Skeletal muscle satellite cell (primary cell): ENCODE measurements around the gene MBD5.

Experiments
- H3K27me3 ChIP-seq: 2 replicates; pipeline ENCODE4 v1.7.0; 2013; ENCODE audit warnings: low read length; ENCODE audit not compliant: control insufficient read depth, insufficient read depth
- H3K36me3 ChIP-seq: 2 replicates; pipeline ENCODE4 v1.7.0; 2013; ENCODE audit warnings: mild to moderate bottlenecking, control low read depth, low read length; ENCODE audit not compliant: insufficient read depth
- H3K4me1 ChIP-seq: 2 replicates; pipeline ENCODE4 v1.7.0; 2013; ENCODE audit warnings: low read length; ENCODE audit not compliant: control insufficient read depth, insufficient read depth
- H3K4me2 ChIP-seq: 2 replicates; pipeline ENCODE4 v1.7.0; 2013; ENCODE audit warnings: mild to moderate bottlenecking, low read length
- H3K4me3 ChIP-seq: 2 replicates; pipeline ENCODE4 v1.7.0; 2013; ENCODE audit warnings: low read length
- H3K9ac ChIP-seq: 2 replicates; pipeline ENCODE4 v1.7.0; 2013; ENCODE audit warnings: mild to moderate bottlenecking, low read depth, low read length, moderate library complexity
- H3K9me3 ChIP-seq: replicated peaks from 2 replicates; pipeline ENCODE4 v1.7.0; 2013; ENCODE audit warnings: mild to moderate bottlenecking, control low read depth, low read length

MBD5 gene

DNA sequence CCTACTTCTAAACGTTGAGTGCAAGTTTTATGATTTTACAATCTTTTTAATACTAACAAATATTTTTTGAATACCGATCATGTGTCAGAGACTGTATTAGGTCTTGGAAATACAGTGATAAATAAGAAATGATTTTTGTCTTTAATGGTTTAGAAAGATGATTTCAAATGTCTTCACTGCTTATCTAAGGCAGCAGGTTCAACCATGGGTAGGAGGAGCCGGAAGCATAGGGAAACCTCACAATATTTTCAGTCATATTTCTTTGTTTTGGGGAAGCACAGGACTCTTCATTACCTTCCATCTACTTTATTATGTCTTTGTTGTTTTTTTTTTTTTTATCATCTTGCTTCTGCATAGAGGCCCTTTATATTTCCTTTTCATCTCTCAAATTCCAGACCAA, 458.5 kb downstream of the MBD5 start:
- no peaks in the 10 kb centered on the region for H3K9me3 ChIP-seq
- H3K9ac ChIP-seq, result no peak overlapping the region
- H3K36me3 ChIP-seq, result no peaks in the 10 kb centered on the region
- no peaks in the 10 kb centered on the region for H3K4me1 ChIP-seq
- H3K4me3 ChIP-seq, result no peak overlapping the region
- H3K4me2 ChIP-seq, result no peak overlapping the region
- H3K27me3 ChIP-seq, result no peaks in the 10 kb centered on the region

DNA sequence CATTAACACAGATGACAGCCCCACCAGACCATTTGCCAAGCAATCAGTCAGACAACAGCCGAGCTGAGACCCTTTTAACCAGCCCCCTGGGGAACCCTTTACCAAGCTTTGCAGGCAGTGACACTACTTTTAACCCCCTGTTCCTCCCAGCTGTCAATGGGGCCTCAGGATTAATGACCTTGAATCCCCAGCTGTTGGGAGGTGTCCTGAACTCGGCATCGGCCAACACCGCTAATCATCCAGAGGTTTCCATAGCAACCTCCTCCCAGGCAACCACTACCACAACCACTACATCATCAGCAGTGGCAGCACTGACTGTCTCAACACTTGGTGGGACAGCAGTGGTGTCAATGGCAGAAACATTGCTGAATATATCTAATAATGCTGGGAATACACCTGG, 462.8 kb downstream of the MBD5 start:
- Histone ChIP-seq H3K4me1 (no peaks in the 10 kb centered on the region), H3K4me2 (no peak overlapping the region), H3K4me3 (no peak overlapping the region), H3K36me3 (no peaks in the 10 kb centered on the region), H3K9me3 (no peaks in the 10 kb centered on the region), H3K9ac (no peak overlapping the region), H3K27me3 (no peaks in the 10 kb centered on the region)

DNA sequence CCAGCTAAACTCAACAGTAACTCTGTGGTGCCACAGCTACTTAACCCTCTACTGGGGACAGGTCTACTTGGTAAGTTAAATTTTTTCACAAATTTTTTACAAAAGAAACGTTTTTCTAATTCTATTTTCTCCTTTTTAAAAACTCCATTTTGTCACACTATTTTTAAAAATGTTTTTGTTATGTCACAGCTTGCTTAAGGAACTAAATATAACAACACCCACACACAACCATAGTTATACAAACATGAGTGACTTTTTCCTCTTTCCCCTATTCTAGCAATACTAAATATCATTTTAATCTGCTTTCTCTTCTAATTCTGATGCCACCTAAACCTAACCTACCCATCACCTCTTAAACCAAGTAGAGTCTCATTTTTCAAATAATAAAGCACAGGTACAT, 463.2 kb downstream of the MBD5 start:
- no peaks in the 10 kb centered on the region for H3K27me3 ChIP-seq
- no peak overlapping the region for H3K4me3 ChIP-seq
- no peak overlapping the region for H3K9ac ChIP-seq
- H3K4me1 ChIP-seq, result no peaks in the 10 kb centered on the region
- no peaks in the 10 kb centered on the region for H3K36me3 ChIP-seq
- no peak overlapping the region for H3K4me2 ChIP-seq
- H3K9me3 ChIP-seq, result no peaks in the 10 kb centered on the region

DNA sequence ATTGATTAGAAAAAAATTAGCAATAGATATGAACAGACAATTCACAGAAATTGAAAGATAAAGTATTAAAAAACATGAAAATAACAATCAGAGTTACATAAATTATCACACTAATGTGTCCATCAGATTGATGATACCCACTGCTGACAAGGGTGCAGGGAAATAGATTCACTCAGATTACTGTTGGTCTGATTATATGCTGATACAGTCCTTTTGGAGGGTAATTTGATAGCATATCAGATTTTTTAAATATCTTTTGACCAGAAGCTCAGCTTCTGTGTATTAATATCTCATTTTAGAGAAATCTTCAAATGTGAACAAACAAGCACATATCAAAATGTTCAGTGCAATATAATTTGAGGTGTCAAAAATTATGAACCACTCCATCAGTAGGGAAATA, 465.8 kb downstream of the MBD5 start:
- H3K9me3 ChIP-seq, result no peaks in the 10 kb centered on the region
- no peak overlapping the region for H3K4me2 ChIP-seq
- no peak overlapping the region for H3K9ac ChIP-seq
- no peaks in the 10 kb centered on the region for H3K36me3 ChIP-seq
- H3K27me3 ChIP-seq, result no peaks in the 10 kb centered on the region
- no peaks in the 10 kb centered on the region for H3K4me1 ChIP-seq
- H3K4me3 ChIP-seq, result no peak overlapping the region

DNA sequence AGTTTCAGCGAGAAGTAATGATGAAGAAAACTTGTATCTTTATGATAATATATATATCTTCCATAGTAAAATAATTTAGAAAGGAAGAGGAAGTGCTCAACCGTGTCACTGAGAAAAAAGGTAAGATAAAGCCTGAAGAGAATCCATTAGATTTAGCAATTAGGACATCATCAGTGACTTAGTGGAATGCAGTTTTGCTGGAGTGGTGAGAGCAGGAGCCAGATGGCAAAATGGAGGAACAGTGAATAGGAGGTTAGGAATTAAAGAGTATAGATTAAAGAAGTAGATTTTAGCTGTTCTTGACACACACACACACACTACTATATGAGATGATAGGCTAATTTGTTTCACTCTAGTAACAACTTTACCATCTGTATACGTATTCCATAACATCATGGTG, 466.5 kb downstream of the MBD5 start:
- Histone ChIP-seq H3K4me3 (no peak overlapping the region), H3K4me1 (no peaks in the 10 kb centered on the region)

DNA sequence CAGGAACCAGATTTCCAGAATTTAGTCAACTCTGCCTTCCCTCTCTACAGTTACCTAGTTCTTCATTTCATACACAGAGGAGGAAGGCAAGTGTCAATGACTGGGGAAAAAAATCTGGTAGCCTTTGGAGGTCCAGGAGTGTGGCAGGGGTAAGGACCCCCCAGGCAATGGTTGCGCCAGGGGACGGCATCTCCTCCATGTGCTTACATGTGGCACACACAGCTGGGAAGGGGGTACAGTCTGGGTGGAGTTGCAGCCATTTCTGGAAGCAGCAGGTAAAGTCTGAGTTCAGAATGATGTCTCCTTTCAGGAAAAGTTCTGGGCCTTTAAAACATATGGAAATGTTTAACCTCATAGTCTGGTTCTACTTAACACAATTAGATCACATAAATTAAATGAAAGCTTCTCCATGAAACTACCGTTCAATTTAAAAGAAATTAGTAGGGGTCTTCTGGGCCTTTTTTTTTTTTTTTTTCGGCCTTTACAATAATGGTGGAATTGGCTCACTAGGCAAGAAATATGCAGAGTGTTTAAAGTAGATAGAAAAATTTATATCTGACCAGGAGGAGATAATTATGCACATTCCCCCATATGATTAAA, 470.0 kb downstream of the MBD5 start:
- Histone ChIP-seq H3K27me3 (no peaks in the 10 kb centered on the region), H3K4me3 (no peak overlapping the region), H3K4me1 (no peaks in the 10 kb centered on the region), H3K9ac (no peak overlapping the region), H3K9me3 (no peaks in the 10 kb centered on the region), H3K4me2 (no peak overlapping the region), H3K36me3 (no peaks in the 10 kb centered on the region)

More for the DNA sequence above, 466.5 kb downstream of the MBD5 start:
- H3K9me3 ChIP-seq, result no peaks in the 10 kb centered on the region
- no peaks in the 10 kb centered on the region for H3K27me3 ChIP-seq
- H3K36me3 ChIP-seq, result no peaks in the 10 kb centered on the region
- H3K4me2 ChIP-seq, result no peak overlapping the region
- no peak overlapping the region for H3K9ac ChIP-seq

DNA sequence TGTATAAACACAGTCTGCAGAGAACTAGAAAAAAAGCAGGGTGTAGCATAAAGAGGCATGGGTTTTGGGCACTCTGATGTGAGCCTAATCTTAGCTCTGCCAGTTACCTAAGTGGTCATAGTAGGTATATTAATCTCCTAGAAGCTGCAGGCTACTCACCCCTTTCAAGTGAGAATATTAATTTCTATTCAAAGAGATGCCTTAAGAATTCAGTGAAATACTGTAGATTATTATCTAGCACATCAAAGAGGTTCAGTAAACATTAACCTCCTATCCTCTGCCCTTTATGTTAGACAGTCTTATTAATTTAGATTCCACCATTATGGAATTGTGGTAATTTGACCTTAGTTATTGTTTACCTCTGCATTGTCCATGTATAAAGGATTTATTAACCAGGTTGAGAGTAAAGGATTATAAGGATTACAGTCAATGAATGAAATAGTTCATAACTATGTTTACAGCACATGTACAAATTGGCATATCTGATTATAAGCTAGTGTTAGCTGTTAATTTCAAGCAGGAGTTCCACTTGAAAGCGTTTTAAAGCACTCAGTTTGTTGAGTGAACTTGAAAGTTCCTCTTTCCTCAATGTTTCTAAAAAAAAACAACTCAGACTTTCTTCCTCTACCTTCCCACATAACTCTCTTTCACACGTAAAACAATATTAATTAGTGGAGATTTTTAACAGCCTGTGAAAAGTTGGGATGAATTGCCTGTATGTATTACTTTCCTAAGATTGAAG, 473.1 kb downstream of the MBD5 start:
- Histone ChIP-seq H3K27me3 (no peaks in the 10 kb centered on the region), H3K4me3 (no peak overlapping the region), H3K9ac (no peak overlapping the region), H3K4me1 (no peaks in the 10 kb centered on the region), H3K9me3 (no peaks in the 10 kb centered on the region), H3K4me2 (no peak overlapping the region), H3K36me3 (no peaks in the 10 kb centered on the region)

DNA sequence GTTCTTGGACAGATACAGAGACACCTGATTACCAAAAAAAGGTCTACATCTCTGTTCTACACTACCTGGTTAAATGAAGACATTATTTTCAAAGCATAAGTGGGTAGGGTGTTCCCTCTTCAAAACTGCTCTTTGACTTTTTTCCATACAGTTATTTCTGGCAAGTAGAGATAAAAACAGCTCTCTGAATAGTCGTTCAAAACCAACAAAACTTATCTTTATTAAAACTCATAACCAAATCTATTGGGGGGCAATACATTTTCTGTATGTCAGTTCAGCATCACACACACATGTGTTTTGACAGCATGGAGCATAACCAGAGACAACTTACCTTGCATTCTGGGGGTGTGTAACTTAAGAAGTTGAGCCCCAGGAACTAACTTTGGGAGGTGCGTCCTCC, 474.7 kb downstream of the MBD5 start:
- H3K4me1 ChIP-seq, result no peaks in the 10 kb centered on the region
- no peaks in the 10 kb centered on the region for H3K9me3 ChIP-seq
- no peak overlapping the region for H3K9ac ChIP-seq
- H3K27me3 ChIP-seq, result no peaks in the 10 kb centered on the region
- no peak overlapping the region for H3K4me2 ChIP-seq
- H3K4me3 ChIP-seq, result no peak overlapping the region
- no peaks in the 10 kb centered on the region for H3K36me3 ChIP-seq

DNA sequence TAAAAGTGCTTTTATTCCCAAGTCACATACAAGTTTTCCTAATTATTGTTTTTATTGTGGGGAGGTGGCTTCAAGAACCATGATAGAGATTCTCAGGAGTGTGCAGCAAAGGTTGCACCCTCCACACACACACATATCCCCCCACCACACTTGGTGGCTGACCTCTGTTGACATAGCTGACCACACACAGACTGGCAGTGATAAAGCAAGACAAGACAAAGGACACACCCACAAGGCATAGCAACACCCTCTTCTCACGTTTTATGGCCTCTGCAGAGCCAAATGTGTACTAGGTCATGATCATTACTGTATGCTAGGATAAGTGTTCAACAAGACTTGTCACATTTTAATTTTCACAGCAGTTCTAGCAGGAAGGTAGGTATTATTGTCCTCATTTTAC, 480.7 kb downstream of the MBD5 start:
- Histone ChIP-seq H3K9me3 (no peaks in the 10 kb centered on the region), H3K4me1 (no peaks in the 10 kb centered on the region), H3K4me3 (no peak overlapping the region), H3K4me2 (no peak overlapping the region), H3K9ac (no peak overlapping the region), H3K36me3 (peaks cover 5% of the 10 kb centered on the region), H3K27me3 (no peaks in the 10 kb centered on the region)

DNA sequence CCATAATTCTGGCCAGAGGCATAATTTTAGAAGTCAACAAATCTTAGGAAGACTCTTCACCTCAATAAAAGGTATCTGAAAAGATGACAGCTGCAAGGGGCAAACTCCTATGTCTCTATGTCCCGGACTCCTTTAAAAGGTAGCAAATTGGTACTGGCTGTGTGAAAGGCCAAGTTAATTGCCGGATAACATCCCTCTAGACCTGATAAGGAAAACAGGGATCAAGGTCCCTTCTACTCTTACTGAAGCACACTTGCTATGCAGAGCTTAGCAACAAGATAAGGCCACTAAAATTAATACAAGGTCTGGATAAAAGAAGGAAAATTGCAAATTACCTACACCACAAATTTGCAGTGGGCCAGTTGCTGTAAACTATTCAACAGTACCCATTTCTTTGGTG, 482.6 kb downstream of the MBD5 start:
- Histone ChIP-seq H3K4me2 (no peak overlapping the region), H3K9me3 (no peaks in the 10 kb centered on the region), H3K4me1 (no peaks in the 10 kb centered on the region), H3K27me3 (no peaks in the 10 kb centered on the region), H3K4me3 (no peak overlapping the region), H3K9ac (no peak overlapping the region), H3K36me3 (peaks cover 5% of the 10 kb centered on the region)

DNA sequence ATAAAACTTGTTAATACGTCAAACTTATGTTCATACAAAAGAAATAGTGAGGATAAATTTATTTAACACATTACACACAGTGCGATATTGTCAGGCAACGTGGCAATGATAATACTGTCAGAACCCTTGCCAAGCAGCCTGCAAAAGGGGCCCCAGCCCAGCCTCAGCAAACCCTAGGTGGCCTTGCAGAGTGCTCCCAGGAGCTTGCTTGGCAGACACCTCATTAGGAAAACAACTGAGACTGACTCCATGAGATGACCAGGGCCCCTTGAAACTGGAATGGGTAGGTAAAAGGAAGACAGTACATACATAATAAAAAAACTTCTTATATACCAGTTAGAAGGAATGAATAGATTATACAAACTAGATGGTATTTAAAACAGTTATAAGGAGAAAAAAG, 487.1 kb downstream of the MBD5 start:
- no peaks in the 10 kb centered on the region for H3K4me1 ChIP-seq
- no peaks in the 10 kb centered on the region for H3K27me3 ChIP-seq
- no peak overlapping the region for H3K4me3 ChIP-seq
- H3K9ac ChIP-seq, result no peak overlapping the region
- H3K9me3 ChIP-seq, result no peaks in the 10 kb centered on the region
- H3K36me3 ChIP-seq, result no peaks in the 10 kb centered on the region
- no peak overlapping the region for H3K4me2 ChIP-seq

DNA sequence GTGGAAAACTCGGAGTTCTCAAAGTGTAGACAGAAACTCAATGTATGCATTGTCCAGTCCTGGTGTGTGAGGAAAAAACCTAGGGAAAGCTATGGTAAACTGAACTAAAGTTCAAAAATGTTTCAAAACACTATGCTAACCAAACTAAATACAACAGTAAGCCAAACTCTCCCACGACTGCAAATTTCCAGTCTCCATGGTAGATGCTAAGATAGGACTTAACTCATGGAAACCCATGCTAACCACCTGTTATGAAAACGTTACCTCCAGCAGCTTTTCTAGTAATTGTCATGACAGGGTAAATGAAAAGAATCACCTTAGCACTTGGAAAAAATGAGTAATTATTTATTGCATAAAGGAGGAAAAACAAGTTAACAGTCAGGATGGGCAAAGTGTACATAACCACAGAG, 488.0 kb downstream of the MBD5 start:
- H3K36me3 ChIP-seq, result no peaks in the 10 kb centered on the region
- H3K4me3 ChIP-seq, result peak overlapping the region; percentile 54
- H3K9ac ChIP-seq, result no peak overlapping the region
- no peaks in the 10 kb centered on the region for H3K4me1 ChIP-seq
- peak overlapping the region; percentile 75 for H3K4me2 ChIP-seq
- H3K9me3 ChIP-seq, result no peaks in the 10 kb centered on the region
- H3K27me3 ChIP-seq, result no peaks in the 10 kb centered on the region
